GM12865 (cell line): ENCODE results near the gene MAD1L1.
"Not testable (repeated sequence)": the region's sequence is repeated elsewhere in the genome, so short reads cannot be mapped to it uniquely, and the experiment has no call there.

Experiments
- DNase-seq: peaks from one replicate; pipeline ENCODE4 v3.0.0; 2010; ENCODE audit warnings: low read depth
- H3K4me3 ChIP-seq: 2 replicates; pipeline ENCODE4 v1.5.1; 2011; ENCODE audit warnings: mild to moderate bottlenecking, low read depth, low read length, control low read depth
- CTCF ChIP-seq: IDR thresholded peaks from 2 replicates; pipeline ENCODE4 v1.5.1; 2011; ENCODE audit warnings: low read length, control low read depth, low read depth, inconsistent platforms; ENCODE audit not compliant: insufficient read depth; ENCODE audit errors: missing control alignments

MAD1L1 gene

GRCh38 chr7:1934756-1935155 is 298.0 kb downstream of the MAD1L1 start:
- no peak overlapping the region for H3K4me3 ChIP-seq
- TF ChIP-seq CTCF, result no peak

GRCh38 chr7:1934017-1934416 is 298.7 kb downstream of the MAD1L1 start:
- no peak for DNase-seq

More at GRCh38 chr7:1934756-1935155, 298.0 kb downstream of the MAD1L1 start:
- DNase-seq, result no peak

GRCh38 chr7:1933066-1933750 is 299.5 kb downstream of the MAD1L1 start:
- H3K4me3 ChIP-seq, result no peak overlapping the region
- no peak for TF ChIP-seq CTCF
- DNase-seq, result no peak

More at GRCh38 chr7:1934017-1934416, 298.7 kb downstream of the MAD1L1 start:
- no peak for TF ChIP-seq CTCF
- H3K4me3 ChIP-seq, result no peak overlapping the region

- no peak overlapping the region for H3K4me3 ChIP-seq
Observed at GRCh38 chr7:1931951-1932270, 300.8 kb downstream of the MAD1L1 start.

GRCh38 chr7:1931256-1931950 is 301.3 kb downstream of the MAD1L1 start:
- DNase-seq, result no peak
- no peak for TF ChIP-seq CTCF
- H3K4me3 ChIP-seq, result no peak overlapping the region

More at GRCh38 chr7:1931951-1932270, 300.8 kb downstream of the MAD1L1 start:
- TF ChIP-seq CTCF, result no peak
- DNase-seq, result no peak

GRCh38 chr7:1930381-1931065 is 302.2 kb downstream of the MAD1L1 start:
- no peak for TF ChIP-seq CTCF
- no peak for DNase-seq
- no peak overlapping the region for H3K4me3 ChIP-seq

- H3K4me3 ChIP-seq, DNase-seq: not testable (repeated sequence)
Observed at GRCh38 chr7:1929349-1929925, 303.3 kb downstream of the MAD1L1 start.
